Measurements from ENCODE around the gene EN1.

DNA sequence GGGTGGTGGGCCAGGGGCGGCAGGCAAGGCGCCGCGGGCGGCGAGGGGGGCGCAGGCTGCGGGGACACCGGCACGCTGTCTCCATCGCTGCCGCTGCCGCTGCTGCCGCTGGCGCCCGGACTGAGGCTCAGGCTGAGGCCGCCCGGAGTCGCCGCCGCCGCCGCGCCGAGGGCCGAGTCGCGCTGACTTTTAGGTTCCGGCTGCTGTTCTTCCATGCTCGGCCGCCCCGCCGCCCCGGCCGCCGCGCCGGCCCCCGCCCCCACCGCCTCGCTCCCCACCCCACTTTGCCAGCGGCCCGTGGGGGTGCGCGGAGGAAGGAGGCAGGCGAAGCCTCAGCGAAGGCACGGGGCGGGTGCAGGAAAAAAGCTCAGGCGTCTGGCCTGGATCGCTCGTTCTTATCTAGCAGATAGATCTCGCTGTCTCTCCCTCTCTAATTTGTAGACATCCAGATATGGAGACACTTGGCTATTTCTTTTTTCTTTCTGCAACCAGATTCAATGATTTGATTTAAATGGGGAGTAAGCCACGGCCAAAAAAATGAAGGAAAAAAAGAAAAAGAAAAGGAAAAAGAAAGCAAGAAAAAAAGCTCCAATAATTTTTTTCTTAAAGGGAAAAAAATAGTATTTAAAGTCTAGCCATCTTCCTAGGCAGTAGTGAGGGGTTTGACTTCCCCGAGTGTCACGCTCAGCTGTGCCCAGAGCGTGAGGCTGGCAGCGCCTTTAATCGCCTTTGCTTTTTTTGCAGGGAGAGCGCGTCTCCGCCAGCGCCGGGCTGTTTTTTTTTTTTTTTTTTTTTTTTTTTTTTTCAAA lies at the start of gene EN1:
- no peak for TF ChIP-seq DMAP1 (CRISPR knock-in tag; IDR thresholded peaks at IDR 0.05)
- no peak for TF ChIP-seq MBD4 (IDR thresholded peaks at IDR 0.05; ENCODE audit: borderline replicate concordance, low read length)
- no peak for TF ChIP-seq ZNF567 (CRISPR knock-in tag; IDR thresholded peaks at IDR 0.05; ENCODE audit: borderline replicate concordance)
- TF ChIP-seq TBP (CRISPR knock-in tag; IDR thresholded peaks at IDR 0.05), result no peak
- no peak for TF ChIP-seq ZNF274 (CRISPR knock-in tag; IDR thresholded peaks at IDR 0.05)
- TF ChIP-seq, protein P1, sequence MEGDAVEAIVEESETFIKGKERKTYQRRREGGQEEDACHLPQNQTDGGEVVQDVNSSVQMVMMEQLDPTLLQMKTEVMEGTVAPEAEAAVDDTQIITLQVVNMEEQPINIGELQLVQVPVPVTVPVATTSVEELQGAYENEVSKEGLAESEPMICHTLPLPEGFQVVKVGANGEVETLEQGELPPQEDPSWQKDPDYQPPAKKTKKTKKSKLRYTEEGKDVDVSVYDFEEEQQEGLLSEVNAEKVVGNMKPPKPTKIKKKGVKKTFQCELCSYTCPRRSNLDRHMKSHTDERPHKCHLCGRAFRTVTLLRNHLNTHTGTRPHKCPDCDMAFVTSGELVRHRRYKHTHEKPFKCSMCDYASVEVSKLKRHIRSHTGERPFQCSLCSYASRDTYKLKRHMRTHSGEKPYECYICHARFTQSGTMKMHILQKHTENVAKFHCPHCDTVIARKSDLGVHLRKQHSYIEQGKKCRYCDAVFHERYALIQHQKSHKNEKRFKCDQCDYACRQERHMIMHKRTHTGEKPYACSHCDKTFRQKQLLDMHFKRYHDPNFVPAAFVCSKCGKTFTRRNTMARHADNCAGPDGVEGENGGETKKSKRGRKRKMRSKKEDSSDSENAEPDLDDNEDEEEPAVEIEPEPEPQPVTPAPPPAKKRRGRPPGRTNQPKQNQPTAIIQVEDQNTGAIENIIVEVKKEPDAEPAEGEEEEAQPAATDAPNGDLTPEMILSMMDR (CRISPR knock-in tag; IDR thresholded peaks at IDR 0.05), result no peak
- TF ChIP-seq, protein P2, sequence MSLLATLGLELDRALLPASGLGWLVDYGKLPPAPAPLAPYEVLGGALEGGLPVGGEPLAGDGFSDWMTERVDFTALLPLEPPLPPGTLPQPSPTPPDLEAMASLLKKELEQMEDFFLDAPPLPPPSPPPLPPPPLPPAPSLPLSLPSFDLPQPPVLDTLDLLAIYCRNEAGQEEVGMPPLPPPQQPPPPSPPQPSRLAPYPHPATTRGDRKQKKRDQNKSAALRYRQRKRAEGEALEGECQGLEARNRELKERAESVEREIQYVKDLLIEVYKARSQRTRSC (CRISPR knock-in tag; IDR thresholded peaks at IDR 0.05; ENCODE audit: low read depth), result no peak
- TF ChIP-seq ZFP1 (CRISPR knock-in tag; IDR thresholded peaks at IDR 0.05), result no peak
- TF ChIP-seq EZH2 (conservative IDR thresholded peaks at IDR 0.05; ENCODE audit: low read depth, low read length), result 0 out of 2 replicates have a peak, but pooled peaks have one; percentile 2
